Measurements from ENCODE around the gene KHNYN.

DNA sequence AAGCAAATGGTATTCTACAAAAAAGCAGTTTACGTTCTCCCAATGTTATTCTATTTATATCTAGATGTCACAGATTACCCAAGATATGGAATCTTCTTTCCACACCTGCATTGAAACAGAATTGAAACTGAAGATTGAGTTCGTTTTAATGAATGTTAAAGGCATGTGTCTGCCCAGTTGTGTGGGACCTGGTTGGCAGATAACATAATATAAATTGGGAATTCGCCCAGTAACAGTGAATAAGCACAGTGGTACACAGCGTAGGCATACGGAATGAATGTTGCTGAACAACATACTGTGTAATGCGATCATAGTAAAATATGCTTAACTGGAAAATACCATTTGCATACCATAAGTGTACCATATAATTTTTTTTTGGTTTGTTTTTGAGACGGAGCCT lies 4.3 kb downstream of the KHNYN start:
- no peak for TF ChIP-seq REST (IDR thresholded peaks at IDR 0.05; ENCODE audit: borderline replicate concordance)
- TF ChIP-seq, protein P1, sequence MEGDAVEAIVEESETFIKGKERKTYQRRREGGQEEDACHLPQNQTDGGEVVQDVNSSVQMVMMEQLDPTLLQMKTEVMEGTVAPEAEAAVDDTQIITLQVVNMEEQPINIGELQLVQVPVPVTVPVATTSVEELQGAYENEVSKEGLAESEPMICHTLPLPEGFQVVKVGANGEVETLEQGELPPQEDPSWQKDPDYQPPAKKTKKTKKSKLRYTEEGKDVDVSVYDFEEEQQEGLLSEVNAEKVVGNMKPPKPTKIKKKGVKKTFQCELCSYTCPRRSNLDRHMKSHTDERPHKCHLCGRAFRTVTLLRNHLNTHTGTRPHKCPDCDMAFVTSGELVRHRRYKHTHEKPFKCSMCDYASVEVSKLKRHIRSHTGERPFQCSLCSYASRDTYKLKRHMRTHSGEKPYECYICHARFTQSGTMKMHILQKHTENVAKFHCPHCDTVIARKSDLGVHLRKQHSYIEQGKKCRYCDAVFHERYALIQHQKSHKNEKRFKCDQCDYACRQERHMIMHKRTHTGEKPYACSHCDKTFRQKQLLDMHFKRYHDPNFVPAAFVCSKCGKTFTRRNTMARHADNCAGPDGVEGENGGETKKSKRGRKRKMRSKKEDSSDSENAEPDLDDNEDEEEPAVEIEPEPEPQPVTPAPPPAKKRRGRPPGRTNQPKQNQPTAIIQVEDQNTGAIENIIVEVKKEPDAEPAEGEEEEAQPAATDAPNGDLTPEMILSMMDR (IDR thresholded peaks at IDR 0.05; ENCODE audit: poor library complexity, severe bottlenecking): no peak
- no peak for TF ChIP-seq TAF1 (IDR thresholded peaks at IDR 0.05; ENCODE audit: low read depth)
- TF ChIP-seq SMC3 (conservative IDR thresholded peaks at IDR 0.05; ENCODE audit: poor library complexity): no peak
- TF ChIP-seq EP300 (conservative IDR thresholded peaks at IDR 0.05; ENCODE audit: poor library complexity, severe bottlenecking): no peak
- no peak for TF ChIP-seq EZH2 (IDR thresholded peaks at IDR 0.05; ENCODE audit: borderline replicate concordance, insufficient read depth, low read length, poor library complexity, severe bottlenecking)
- TF ChIP-seq POLR2AphosphoS5 (IDR thresholded peaks at IDR 0.05): no peak
- no peak for TF ChIP-seq RAD21 (conservative IDR thresholded peaks at IDR 0.05)
- TF ChIP-seq MXI1 (conservative IDR thresholded peaks at IDR 0.05; ENCODE audit: poor library complexity, severe bottlenecking): no peak

Data from neural cell (in vitro differentiated cells).